Endothelial cell of umbilical vein (primary cell): ENCODE measurements around the gene DESI2. TPM values are rescaled to one million over a fixed set of nuclear protein-coding genes. Genes with fewer than 3 reads are reported as not detected.

ENCODE experiments used
- BruUV-seq: library from RNA; stranded (reverse); fragments of 400-500 nt; replicated peaks from 2 replicates; lab custom pipeline; 2021; lab: Mats Ljungman, UMichigan
- CTCF ChIA-PET: fragments of 300-600, 350-600 bp; sonication (Branson Sonifier 250); formaldehyde crosslinking; loops from one replicate; lab custom pipeline; 2021; ENCODE audit warnings: antibody characterized with exemption, inconsistent platforms; lab: Charles Lee
- POLR2A ChIA-PET: fragments of 300-600, 350-600 bp; sonication (Branson Sonifier 250); formaldehyde crosslinking; loops from one replicate; lab custom pipeline; 2021; ENCODE audit warnings: antibody characterized with exemption, inconsistent platforms; lab: Charles Lee
- DNase-seq: peaks from one replicate; pipeline ENCODE4 v3.0.0-alpha.2; 2011; ENCODE audit warnings: low read depth, low spot score
- FAIRE-seq: peaks from 2 replicates; lab custom pipeline; 2011; peaks lifted over from hg19 to GRCh38; lab: Jason Lieb, UNC
- H2AFZ ChIP-seq: 2 replicates; pipeline ENCODE4 v1.6.0; 2012; ENCODE audit warnings: low read depth, low read length, control low read depth, inconsistent platforms
- H3K27ac ChIP-seq: 2 replicates; pipeline ENCODE4 v1.5.1; 2011; ENCODE audit warnings: low read depth, mild to moderate bottlenecking, control low read depth, low read length, moderate library complexity; ENCODE audit not compliant: insufficient read depth
- H3K27me3 ChIP-seq, 2 experiments: 2 replicates each; pipeline versions ENCODE4 v1.6.0 to v1.6.1; 2011; ENCODE audit warnings: low read length in 2 of 2, mixed read lengths in 1 of 2; ENCODE audit not compliant: control insufficient read depth in 2 of 2, insufficient read depth in 2 of 2
- H3K36me3 ChIP-seq, 2 experiments: 2 replicates in 1 of 2; 3 replicates in 1 of 2; pipeline ENCODE4 v1.5.1; 2011; ENCODE audit warnings: low read length in 2 of 2, mild to moderate bottlenecking in 1 of 2, moderate library complexity in 1 of 2; ENCODE audit not compliant: control insufficient read depth in 2 of 2, insufficient read depth in 2 of 2; ENCODE audit errors: extremely low read depth in 1 of 2
- H3K4me1 ChIP-seq: 3 replicates; pipeline ENCODE4 v1.5.1; 2011; ENCODE audit warnings: mild to moderate bottlenecking, low read length; ENCODE audit not compliant: control insufficient read depth, insufficient read depth; ENCODE audit errors: extremely low read depth
- H3K4me2 ChIP-seq: 2 replicates; pipeline ENCODE4 v1.6.1; 2011; ENCODE audit warnings: low read length, control low read depth, mixed read lengths; ENCODE audit not compliant: insufficient read depth
- H3K4me3 ChIP-seq, 3 experiments: fragments of 200-600 bp in 1 of 3; sonication (generic), shearing (Covaris generic) in 1 of 3; replicated peaks in 1 of 3; 2 replicates each; pipeline ENCODE4 v1.5.1; 2011 to 2016; ENCODE audit warnings: control low read depth in 3 of 3, low read length in 3 of 3, mild to moderate bottlenecking in 2 of 3, inconsistent platforms in 1 of 3, low read depth in 1 of 3, moderate library complexity in 1 of 3; ENCODE audit not compliant: insufficient read depth in 1 of 3
- H3K79me2 ChIP-seq: 2 replicates; pipeline ENCODE4 v1.6.0; 2012; ENCODE audit warnings: low read length, inconsistent platforms; ENCODE audit not compliant: control insufficient read depth, insufficient read depth
- H3K9ac ChIP-seq: replicated peaks from 2 replicates; pipeline ENCODE3; 2011; ENCODE audit warnings: low read length, control low read depth; ENCODE audit not compliant: insufficient read depth; ENCODE audit errors: extremely low read depth
- H3K9me1 ChIP-seq: replicated peaks from 3 replicates; pipeline ENCODE4 v1.6.0; 2011; ENCODE audit warnings: mild to moderate bottlenecking, low read length; ENCODE audit not compliant: control insufficient read depth, insufficient read depth; ENCODE audit errors: extremely low read depth
- H3K9me3 ChIP-seq: replicated peaks from 2 replicates; pipeline ENCODE4 v1.5.1; 2012; ENCODE audit warnings: low read length, inconsistent platforms; ENCODE audit not compliant: control insufficient read depth, insufficient read depth
- H4K20me1 ChIP-seq: replicated peaks from 2 replicates; pipeline ENCODE3; 2011; ENCODE audit warnings: mild to moderate bottlenecking, low read length; ENCODE audit not compliant: control insufficient read depth, insufficient read depth; ENCODE audit errors: extremely low read depth
- EZH2 ChIP-seq: IDR thresholded peaks from 2 replicates; pipeline ENCODE4 v1.6.1; 2012; ENCODE audit warnings: borderline replicate concordance, low read depth, mild to moderate bottlenecking, moderate library complexity, low read length, inconsistent platforms; ENCODE audit not compliant: severe bottlenecking
- FOS ChIP-seq: IDR thresholded peaks from 2 replicates; pipeline ENCODE4 v1.6.1; 2011; ENCODE audit warnings: mild to moderate bottlenecking, low read length, moderate library complexity, borderline replicate concordance; ENCODE audit not compliant: insufficient read depth
- GATA2 ChIP-seq: IDR thresholded peaks from 2 replicates; pipeline ENCODE4 v1.7.0; 2011; ENCODE audit warnings: low read depth, mild to moderate bottlenecking, moderate library complexity, mixed read lengths, low read length; ENCODE audit not compliant: insufficient read length, insufficient read depth
- JUN ChIP-seq: IDR thresholded peaks from 2 replicates; pipeline ENCODE4 v1.6.1; 2011; ENCODE audit warnings: borderline replicate concordance, low read depth; ENCODE audit not compliant: insufficient read length, insufficient read depth
- MYC ChIP-seq: IDR thresholded peaks from one replicate; pipeline ENCODE4 v1.6.1; 2011; ENCODE audit warnings: mild to moderate bottlenecking, low read depth, low read length
- POLR2A ChIP-seq: IDR thresholded peaks from 2 replicates; pipeline ENCODE4 v1.6.1; 2012; ENCODE audit warnings: low read depth, mild to moderate bottlenecking, control low read depth, low read length
- POLR2AphosphoS5 ChIP-seq: IDR thresholded peaks from 2 replicates; pipeline ENCODE4 v1.6.1; 2012; ENCODE audit warnings: low read depth, mild to moderate bottlenecking, control low read depth, low read length, moderate library complexity; ENCODE audit not compliant: insufficient read depth
- dilution Hi-C: fragments of 300-500 bp; cut with MboI; formaldehyde crosslinking; loops from one replicate; pipeline ENCODE4 v1.15.0; 2019; ENCODE audit warnings: low sequenced_read_pairs; ENCODE audit not compliant: extremely low pct_ligation_motif_present
- intact Hi-C: fragments of 100-400 bp; cut with micrococcal nuclease; formaldehyde crosslinking; loops from one replicate; pipeline ENCODE4 v1.10.0; 2022
- polyA plus RNA-seq, 4 experiments: library from polyadenylated mRNA; depleted of rRNA in 3 of 4; stranded (reverse) in 3 of 4; unstranded in 1 of 4; fragments of >200 nt; gene quantifications; 2 replicates each; pipeline versions ENCODE4 v1.2.1 to v1.2.3, GENCODE V29; 2011 to 2012; ENCODE audit warnings: missing spikeins in 1 of 4
- total RNA-seq: library from RNA; stranded (reverse); gene quantifications from 2 replicates; pipeline ENCODE4 v1.2.3, GENCODE V29; 2021
- TF ChIP-seq, protein P1 (sequence below): IDR thresholded peaks from 2 replicates; pipeline ENCODE4 v1.6.1; 2011; ENCODE audit not compliant: insufficient read depth, insufficient read length
- TF ChIP-seq, protein P2 (sequence below), 2 donors: IDR thresholded peaks; 1 replicate in 1 of 2; 2 replicates in 1 of 2; pipeline ENCODE4 v1.5.1; 2011; ENCODE audit warnings: low read length in 2 of 2, mild to moderate bottlenecking in 2 of 2, moderate library complexity in 2 of 2, control low read depth in 1 of 2, inconsistent platforms in 1 of 2, low read depth in 1 of 2; ENCODE audit not compliant: insufficient read depth in 1 of 2; ENCODE audit errors: extremely low read depth in 1 of 2

DESI2 gene
- total and polyA plus RNA-seq, 2 donors (not counting 3 experiments of a cell fraction or from before 2014, with no cell fraction given), result 22.9 to 37.2 TPM

GRCh38 chr1:244699741-244700140, 46.8 kb downstream of the DESI2 start:
- Histone ChIP-seq H3K9me3 (no peaks in the 10 kb centered on the region), H3K79me2 (no peaks in the 10 kb centered on the region), H3K9me1 (no peaks in the 10 kb centered on the region), H2AFZ (no peak overlapping the region), H3K4me3 (no peak overlapping the region), H4K20me1 (no peaks in the 10 kb centered on the region), H3K4me1 (no peaks in the 10 kb centered on the region), H3K27ac (no peak overlapping the region), H3K27me3 (no peaks in the 10 kb centered on the region), H3K9ac (no peak overlapping the region), H3K4me2 (no peak overlapping the region), H3K36me3 (peaks cover 7 to 14% of the 10 kb centered on the region in 2 experiments)
- TF ChIP-seq, protein P1, sequence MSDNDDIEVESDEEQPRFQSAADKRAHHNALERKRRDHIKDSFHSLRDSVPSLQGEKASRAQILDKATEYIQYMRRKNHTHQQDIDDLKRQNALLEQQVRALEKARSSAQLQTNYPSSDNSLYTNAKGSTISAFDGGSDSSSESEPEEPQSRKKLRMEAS, result no peak
- TF ChIP-seq, protein P2, sequence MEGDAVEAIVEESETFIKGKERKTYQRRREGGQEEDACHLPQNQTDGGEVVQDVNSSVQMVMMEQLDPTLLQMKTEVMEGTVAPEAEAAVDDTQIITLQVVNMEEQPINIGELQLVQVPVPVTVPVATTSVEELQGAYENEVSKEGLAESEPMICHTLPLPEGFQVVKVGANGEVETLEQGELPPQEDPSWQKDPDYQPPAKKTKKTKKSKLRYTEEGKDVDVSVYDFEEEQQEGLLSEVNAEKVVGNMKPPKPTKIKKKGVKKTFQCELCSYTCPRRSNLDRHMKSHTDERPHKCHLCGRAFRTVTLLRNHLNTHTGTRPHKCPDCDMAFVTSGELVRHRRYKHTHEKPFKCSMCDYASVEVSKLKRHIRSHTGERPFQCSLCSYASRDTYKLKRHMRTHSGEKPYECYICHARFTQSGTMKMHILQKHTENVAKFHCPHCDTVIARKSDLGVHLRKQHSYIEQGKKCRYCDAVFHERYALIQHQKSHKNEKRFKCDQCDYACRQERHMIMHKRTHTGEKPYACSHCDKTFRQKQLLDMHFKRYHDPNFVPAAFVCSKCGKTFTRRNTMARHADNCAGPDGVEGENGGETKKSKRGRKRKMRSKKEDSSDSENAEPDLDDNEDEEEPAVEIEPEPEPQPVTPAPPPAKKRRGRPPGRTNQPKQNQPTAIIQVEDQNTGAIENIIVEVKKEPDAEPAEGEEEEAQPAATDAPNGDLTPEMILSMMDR (IDR thresholded peaks at IDR 0.05; ENCODE audit: extremely low read depth in 1 of 2, insufficient read depth in 1 of 2, low read depth in 1 of 2, low read length in 2 of 2), result no peak
- TF ChIP-seq EZH2 (no peak), POLR2A (no peak), GATA2 (no peak), POLR2AphosphoS5 (no peak), FOS (no peak), JUN (no peak), MYC (no peak)
- BruUV-seq, result no TSS peak
- DNase-seq, result no peak
- no peak for FAIRE-seq
- CTCF ChIA-PET, result interaction anchor here (1.2 kb wide), 1 partner anchor 9 kb away, joined by 3 read pairs; no protein-coding TSS in a partner anchor
- intact Hi-C loops, result no loop called here
- POLR2A ChIA-PET, result no interaction called here
- dilution Hi-C loops, result no loop called here
